ENCODE measurements around the gene STK40. TPM values are rescaled to one million over a fixed set of nuclear protein-coding genes. Genes with fewer than 3 reads are reported as not detected.

STK40 gene
- total RNA-seq, 1 experiment from 2014 or later = 26.2 TPM

GRCh38 chr1:36346741-36347370 lies 38.9 kb downstream of the STK40 start:
- H3K56ac ChIP-seq (ENCODE audit: insufficient read length, low read depth, low read length) = no peak overlapping the region
- no peak overlapping the region for H3K18ac ChIP-seq (ENCODE audit: insufficient read length, low read depth, low read length)
- no peak overlapping the region for H2AFZ ChIP-seq (ENCODE audit: low read length)
- Mint-ChIP-seq H3K36me3 (ENCODE audit: insufficient read depth in 1 of 3, low read depth in 3 of 3) (peaks cover 11 to 34% (median 21%) of the 10 kb centered on the region in 3 experiments; a peak in 6 of 7 replicates), H3K27me3 (ENCODE audit: low read depth) (no peaks in the 10 kb centered on the region), H3K9me3 (no peaks in the 10 kb centered on the region), H3K27ac (peak overlapping the region in 1 of 3 experiments; percentile 41; a peak in 2 of 7 replicates), H3K4me1 (peaks cover 0 to 5% of the 10 kb centered on the region in 2 experiments; a peak in 1 of 4 replicates), H3K4me3 (no peak overlapping the region; a peak in 1 of 5 replicates)
- H3K9ac ChIP-seq (ENCODE audit: extremely low read depth, insufficient read length, low read length) = no peak overlapping the region
- no peak overlapping the region for H3T11ph ChIP-seq (ENCODE audit: low read length)
- no peak overlapping the region for H4K8ac ChIP-seq (replicated peaks; ENCODE audit: insufficient read length, low read depth, low read length)
- no peak overlapping the region for H2BK15ac ChIP-seq (ENCODE audit: low read depth, low read length)
- no peak overlapping the region for H3K23ac ChIP-seq (ENCODE audit: insufficient read length, low read depth, low read length)
- H4K20me1 ChIP-seq (ENCODE audit: control insufficient read depth, insufficient read depth, insufficient read length) = no peaks in the 10 kb centered on the region
- no peaks in the 10 kb centered on the region for H3K27me3 ChIP-seq (ENCODE audit: insufficient read depth, low read length)
- DNase-seq = no peak
- no peaks in the 10 kb centered on the region for H3K23me2 ChIP-seq (ENCODE audit: insufficient read length, low read depth, low read length, poor library complexity, severe bottlenecking)
- H3K79me1 ChIP-seq (ENCODE audit: insufficient read depth, low read depth, low read length, poor library complexity, severe bottlenecking) = no peaks in the 10 kb centered on the region
- H3K14ac ChIP-seq (ENCODE audit: insufficient read depth, low read length) = no peak overlapping the region
- H4K91ac ChIP-seq (ENCODE audit: insufficient read length, low read depth, low read length) = no peak overlapping the region
- no peak overlapping the region for H2BK120ac ChIP-seq (ENCODE audit: low read depth, low read length, poor library complexity, severe bottlenecking)
- no peak overlapping the region for H4K5ac ChIP-seq (ENCODE audit: insufficient read length, low read depth, low read length)
- H2BK5ac ChIP-seq (ENCODE audit: insufficient read length, low read length) = no peak overlapping the region
- no CpG with 5 or more reads among the region's 8 CpGs for WGBS (ENCODE audit: extremely low coverage, insufficient read length, low lambda C conversion rate)
- no peak overlapping the region for H3K27ac ChIP-seq (ENCODE audit: insufficient read length, low read depth, low read length)
- H2BK20ac ChIP-seq (ENCODE audit: low read depth, low read length, poor library complexity, severe bottlenecking) = no peak overlapping the region
- H3K79me2 ChIP-seq (ENCODE audit: insufficient read depth, low read length) = no peaks in the 10 kb centered on the region
- TF ChIP-seq, protein P1, sequence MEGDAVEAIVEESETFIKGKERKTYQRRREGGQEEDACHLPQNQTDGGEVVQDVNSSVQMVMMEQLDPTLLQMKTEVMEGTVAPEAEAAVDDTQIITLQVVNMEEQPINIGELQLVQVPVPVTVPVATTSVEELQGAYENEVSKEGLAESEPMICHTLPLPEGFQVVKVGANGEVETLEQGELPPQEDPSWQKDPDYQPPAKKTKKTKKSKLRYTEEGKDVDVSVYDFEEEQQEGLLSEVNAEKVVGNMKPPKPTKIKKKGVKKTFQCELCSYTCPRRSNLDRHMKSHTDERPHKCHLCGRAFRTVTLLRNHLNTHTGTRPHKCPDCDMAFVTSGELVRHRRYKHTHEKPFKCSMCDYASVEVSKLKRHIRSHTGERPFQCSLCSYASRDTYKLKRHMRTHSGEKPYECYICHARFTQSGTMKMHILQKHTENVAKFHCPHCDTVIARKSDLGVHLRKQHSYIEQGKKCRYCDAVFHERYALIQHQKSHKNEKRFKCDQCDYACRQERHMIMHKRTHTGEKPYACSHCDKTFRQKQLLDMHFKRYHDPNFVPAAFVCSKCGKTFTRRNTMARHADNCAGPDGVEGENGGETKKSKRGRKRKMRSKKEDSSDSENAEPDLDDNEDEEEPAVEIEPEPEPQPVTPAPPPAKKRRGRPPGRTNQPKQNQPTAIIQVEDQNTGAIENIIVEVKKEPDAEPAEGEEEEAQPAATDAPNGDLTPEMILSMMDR (conservative IDR thresholded peaks at IDR 0.05) = no peak
- H3K9me3 ChIP-seq (ENCODE audit: control insufficient read depth, low read depth, low read length) = no peaks in the 10 kb centered on the region
- H2AK5ac ChIP-seq (ENCODE audit: insufficient read length, low read length) = no peak overlapping the region
- no peak overlapping the region for H2BK12ac ChIP-seq (ENCODE audit: insufficient read length, low read depth, low read length)
- H3K4me2 ChIP-seq (ENCODE audit: insufficient read depth, insufficient read length, low read length) = no peak overlapping the region
- no peak overlapping the region for H3K4ac ChIP-seq (ENCODE audit: low read depth, low read length)
- H3K4me1 ChIP-seq (ENCODE audit: insufficient read depth, low read length) = no peaks in the 10 kb centered on the region

Measured in H9 (cell line).